PC-3 (cell line): Measurements from ENCODE around the gene RABGGTA. TPM values are rescaled to one million over a fixed set of nuclear protein-coding genes. Genes with fewer than 3 reads are reported as not detected.

ENCODE experiments used
- ATAC-seq: fragments of 200-7000 bp; cut with Tn5 transposase; 2 replicates; pipeline ENCODE4 v1.9.1; 2020; ENCODE audit warnings: mild to moderate bottlenecking, moderate library complexity
- BruUV-seq: library from RNA; stranded (reverse); fragments of 400-500 nt; replicated peaks from 2 replicates; lab custom pipeline; 2021; lab: Mats Ljungman, UMichigan
- CTCF ChIA-PET: fragments of 300-600 bp; sonication (Branson Sonifier 250); formaldehyde crosslinking; loops from one replicate; lab custom pipeline; 2022; ENCODE audit warnings: antibody characterized with exemption; lab: Charles Lee
- POLR2A ChIA-PET: fragments of 300-600 bp; sonication (Branson Sonifier 250); formaldehyde crosslinking; loops from one replicate; lab custom pipeline; 2022; ENCODE audit warnings: antibody characterized with exemption; ENCODE audit not compliant: unreplicated experiment; lab: Charles Lee
- DNase-seq: peaks from one replicate; pipeline ENCODE4 v3.0.0-alpha.2; 2015
- H2AFZ ChIP-seq: fragments of 300-600 bp; sonication (generic); 2 replicates; pipeline ENCODE4 v1.6.0; 2016; ENCODE audit warnings: antibody characterized with exemption, low read length
- H3F3A ChIP-seq: fragments of 300-600 bp; sonication (generic); one replicate; pipeline ENCODE4 v1.6.0; 2017; ENCODE audit warnings: antibody characterized with exemption, low read length, control low read depth, mild to moderate bottlenecking; ENCODE audit not compliant: unreplicated experiment
- H3K27ac ChIP-seq: fragments of 300-600 bp; sonication (generic); 2 replicates; pipeline ENCODE4 v1.5.1; 2016; ENCODE audit warnings: mild to moderate bottlenecking, low read length
- H3K27me3 ChIP-seq: fragments of 300-600 bp; sonication (generic); 2 replicates; pipeline ENCODE4 v1.6.1; 2016; ENCODE audit warnings: low read length, mixed read lengths
- H3K36me3 ChIP-seq: fragments of 300-600 bp; sonication (generic); 2 replicates; pipeline ENCODE4 v1.6.1; 2016; ENCODE audit warnings: low read depth, mixed run types, low read length, mixed read lengths
- H3K4me1 ChIP-seq: fragments of 300-600 bp; sonication (generic); 2 replicates; pipeline ENCODE4 v1.5.1; 2016; ENCODE audit warnings: low read length; ENCODE audit not compliant: insufficient read depth
- H3K4me2 ChIP-seq: fragments of 300-600 bp; sonication (generic); 2 replicates; pipeline ENCODE4 v1.6.0; 2016; ENCODE audit warnings: low read length
- H3K4me3 ChIP-seq: fragments of 300-600 bp; sonication (generic); 2 replicates; pipeline ENCODE4 v1.5.1; 2016; ENCODE audit warnings: mild to moderate bottlenecking, low read length, mixed read lengths
- H3K79me2 ChIP-seq: fragments of 300-600 bp; sonication (generic); 2 replicates; pipeline ENCODE4 v1.6.1; 2017; ENCODE audit warnings: low read length, mixed read lengths
- H3K9ac ChIP-seq: fragments of 300-600 bp; sonication (generic); 2 replicates; pipeline ENCODE4 v1.6.0; 2016; ENCODE audit warnings: mild to moderate bottlenecking, low read length
- H3K9me2 ChIP-seq: fragments of 300-600 bp; sonication (generic); replicated peaks from 2 replicates; pipeline ENCODE4 v1.6.1; 2016; ENCODE audit warnings: mixed run types, low read length, mixed read lengths
- H3K9me3 ChIP-seq: fragments of 300-600 bp; sonication (generic); 2 replicates; pipeline ENCODE4 v1.6.1; 2016; ENCODE audit warnings: low read length, mixed read lengths
- H4K20me1 ChIP-seq: fragments of 300-600 bp; sonication (generic); 2 replicates; pipeline ENCODE4 v1.6.1; 2016; ENCODE audit warnings: low read length, mixed read lengths
- CTCF ChIP-seq: fragments of 300-600 bp; sonication (generic); conservative IDR thresholded peaks from 2 replicates; pipeline ENCODE4 v1.5.1; 2017; ENCODE audit warnings: antibody characterized with exemption, low read depth, mild to moderate bottlenecking, low read length
- EZH2 ChIP-seq: fragments of 300-600 bp; sonication (generic); IDR thresholded peaks from one replicate; pipeline ENCODE4 v1.6.1; 2017; ENCODE audit warnings: antibody characterized with exemption, mild to moderate bottlenecking, low read length; ENCODE audit not compliant: unreplicated experiment
- EZH2phosphoT487 ChIP-seq: fragments of 300-600 bp; sonication (generic); IDR thresholded peaks from 2 replicates; pipeline ENCODE4 v1.6.1; 2018; ENCODE audit warnings: mild to moderate bottlenecking, antibody characterized with exemption, low read length, borderline replicate concordance
- intact Hi-C: fragments of 100-400 bp; cut with micrococcal nuclease; formaldehyde crosslinking; loops from 2 replicates; pipeline ENCODE4 v1.9.0; 2023
- total RNA-seq: library from RNA; depleted of rRNA; stranded (reverse); fragments of >200 nt; gene quantifications from 2 replicates; pipeline ENCODE4 v1.2.3, GENCODE V29; 2014

RABGGTA gene
- total RNA-seq, 1 experiment from 2014 or later: 39.2 TPM

GRCh38 chr14:24260026-24260779 lies 11.2 kb downstream of the RABGGTA start:
- H3K79me2 ChIP-seq: no peaks in the 10 kb centered on the region
- TF ChIP-seq CTCF (no peak), EZH2 (no peak), EZH2phosphoT487 (no peak)
- no peaks in the 10 kb centered on the region for H3F3A ChIP-seq
- ATAC-seq (no peak), DNase-seq (no peak)
- H3K27ac ChIP-seq: no peak overlapping the region
- H3K4me2 ChIP-seq: no peak overlapping the region
- H2AFZ ChIP-seq: no peak overlapping the region
- H3K9ac ChIP-seq: no peak overlapping the region
- BruUV-seq: no TSS peak
- H3K4me3 ChIP-seq: no peak overlapping the region
- ChIA-PET CTCF (no interaction called here), POLR2A (no interaction called here)
- no peaks in the 10 kb centered on the region for H3K36me3 ChIP-seq
- peaks cover 8% of the 10 kb centered on the region; the same call in 1 of the 2 replicates for H3K4me1 ChIP-seq
- H4K20me1 ChIP-seq: no peaks in the 10 kb centered on the region
- H3K9me3 ChIP-seq: no peaks in the 10 kb centered on the region
- intact Hi-C loops: no loop called here
- H3K9me2 ChIP-seq: no peaks in the 10 kb centered on the region
- H3K27me3 ChIP-seq: no peaks in the 10 kb centered on the region

GRCh38 chr14:24259282-24260025 lies 11.9 kb downstream of the RABGGTA start:
- no peak overlapping the region for H3K27ac ChIP-seq
- H3K4me3 ChIP-seq: no peak overlapping the region
- TF ChIP-seq EZH2phosphoT487 (no peak), EZH2 (no peak), CTCF (no peak)
- H3K27me3 ChIP-seq: no peaks in the 10 kb centered on the region
- intact Hi-C loops: no loop called here
- BruUV-seq: no TSS peak
- H4K20me1 ChIP-seq: no peaks in the 10 kb centered on the region
- CTCF ChIA-PET: no interaction called here
- no peaks in the 10 kb centered on the region for H3K36me3 ChIP-seq
- no peak overlapping the region for H3K9ac ChIP-seq
- no peaks in the 10 kb centered on the region for H3K9me3 ChIP-seq
- no peak overlapping the region for H3K4me2 ChIP-seq
- DNase-seq: peak; percentile 56
- no peak overlapping the region for H2AFZ ChIP-seq
- POLR2A ChIA-PET: interaction anchor here (0.6 kb wide), 1 partner anchor 12 kb away, joined by 6 read pairs; the partner anchor contains the start of gene RABGGTA
- ATAC-seq: peak; percentile 66
- H3K4me1 ChIP-seq: peaks cover 8% of the 10 kb centered on the region; the same call in 1 of the 2 replicates
- no peaks in the 10 kb centered on the region for H3K9me2 ChIP-seq
- no peaks in the 10 kb centered on the region for H3K79me2 ChIP-seq
- H3F3A ChIP-seq: no peaks in the 10 kb centered on the region
